Activated CD8-positive, alpha-beta memory T cell treated with anti-CD3 and anti-CD28 coated beads, Interleukin-2, amount 50 U/mL, for 48 hours (primary cell): Measurements from ENCODE around the gene KRTAP20-3.

Source experiments
- DNase-seq: peaks from one replicate; pipeline ENCODE4 v3.0.0-alpha.2; 2020

Gene KRTAP20-3

GRCh38 chr21:30689822-30690221, 47.2 kb downstream of the KRTAP20-3 start:
- no peak for DNase-seq
